Smooth muscle cell (in vitro differentiated cells): ENCODE data around the gene ZNF74. TPM values are rescaled to one million over a fixed set of nuclear protein-coding genes. Genes with fewer than 3 reads are reported as not detected.
"Not testable (repeated sequence)": the region's sequence is repeated elsewhere in the genome, so short reads cannot be mapped to it uniquely, and the experiment has no call there.

Source experiments
- DNase-seq: peaks from one replicate; lab custom pipeline; 2025; ENCODE audit not compliant: unreplicated experiment; lab: John Stamatoyannopoulos, UW
- H2AFZ ChIP-seq: fragments of 200-600 bp; sonication (generic); 2 replicates; pipeline ENCODE4 v1.6.0; 2016; ENCODE audit warnings: antibody characterized with exemption, low read depth, mild to moderate bottlenecking
- H3F3A ChIP-seq: fragments of 200-600 bp; sonication (generic); 2 replicates; pipeline ENCODE4 v1.6.0; 2017; ENCODE audit warnings: antibody characterized with exemption, low read depth
- H3K27ac ChIP-seq: fragments of 200-600 bp; sonication (generic); 2 replicates; pipeline ENCODE4 v1.5.1; 2016; ENCODE audit warnings: low read depth, mild to moderate bottlenecking
- H3K27me3 ChIP-seq: fragments of 200-600 bp; sonication (generic); 2 replicates; pipeline ENCODE4 v1.6.1; 2016; ENCODE audit warnings: low read depth, mild to moderate bottlenecking
- H3K36me3 ChIP-seq: fragments of 200-600 bp; sonication (generic); 2 replicates; pipeline ENCODE4 v1.5.1; 2016; ENCODE audit warnings: low read depth
- H3K4me1 ChIP-seq: fragments of 200-600 bp; sonication (generic); 2 replicates; pipeline ENCODE4 v1.5.1; 2016; ENCODE audit warnings: low read depth
- H3K4me2 ChIP-seq: fragments of 200-600 bp; sonication (generic); 2 replicates; pipeline ENCODE4 v1.6.0; 2016; ENCODE audit warnings: mild to moderate bottlenecking
- H3K4me3 ChIP-seq: fragments of 200-600 bp; sonication (generic); 2 replicates; pipeline ENCODE4 v1.5.1; 2016; ENCODE audit warnings: mild to moderate bottlenecking
- H3K79me2 ChIP-seq: fragments of 200-600 bp; sonication (generic); 2 replicates; pipeline ENCODE4 v1.6.0; 2016; ENCODE audit warnings: low read depth, mild to moderate bottlenecking
- H3K9ac ChIP-seq: fragments of 200-600 bp; sonication (generic); 2 replicates; pipeline ENCODE4 v1.6.0; 2016; ENCODE audit warnings: low read depth
- H3K9me3 ChIP-seq: fragments of 200-600 bp; sonication (generic); replicated peaks from 2 replicates; pipeline ENCODE4 v1.5.1; 2016; ENCODE audit warnings: low read depth
- H4K20me1 ChIP-seq: fragments of 200-600 bp; sonication (generic); 2 replicates; pipeline ENCODE4 v1.6.0; 2016; ENCODE audit warnings: low read depth
- WGBS: methylation state at CpG from one replicate; pipeline ENCODE4 v1.1.7; 2016; ENCODE audit warnings: low lambda C conversion rate; 5-methylcytosine and 5-hydroxymethylcytosine counted together
- polyA plus RNA-seq: library from polyadenylated mRNA; unstranded; fragments of >200 nt; fragmentation: Nextera tagmentation; extraction: Ambion mirVana; gene quantifications from 2 replicates; pipeline ENCODE4 v1.2.1, GENCODE V29; 2016
- total RNA-seq: library from RNA; depleted of rRNA; stranded (reverse); fragments of >200 nt; gene quantifications from 2 replicates; pipeline ENCODE4 v1.2.3, GENCODE V29; 2014
- TF ChIP-seq, protein P1 (sequence below): fragments of 200-600 bp; sonication (generic); IDR thresholded peaks from 2 replicates; pipeline ENCODE4 v1.5.1; 2017; ENCODE audit warnings: borderline replicate concordance, mild to moderate bottlenecking, antibody characterized with exemption; ENCODE audit not compliant: insufficient read depth, poor library complexity, severe bottlenecking

The ZNF74 gene
- total and polyA plus RNA-seq, 2 experiments from 2014 or later: 11.8 to 14.3 TPM

DNA sequence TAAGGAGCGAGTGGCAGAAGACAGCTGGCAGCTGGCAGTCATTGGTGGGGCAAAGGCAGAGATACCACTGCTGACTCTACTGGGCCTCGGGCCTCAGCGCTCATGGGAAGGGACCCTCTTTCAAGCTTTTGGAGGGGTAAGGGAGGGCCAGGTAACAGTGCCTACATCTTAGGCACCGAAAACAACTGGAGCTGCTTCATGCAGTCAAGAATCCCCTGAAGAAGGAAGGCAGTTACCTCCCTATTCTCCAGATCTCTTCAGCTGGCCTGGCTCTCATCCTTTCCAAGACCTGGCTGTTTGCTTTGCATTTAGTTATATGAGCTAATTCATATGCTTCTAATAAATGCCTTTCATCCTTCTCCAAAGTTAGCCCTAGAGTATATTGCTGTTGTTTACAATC lies 15.8 kb upstream of the ZNF74 start:
- Histone ChIP-seq H3K27me3 (no peaks in the 10 kb centered on the region), H3K79me2 (no peaks in the 10 kb centered on the region), H3K4me3 (no peak overlapping the region), H3K9ac (no peak overlapping the region), H3F3A (no peaks in the 10 kb centered on the region), H3K4me2 (no peak overlapping the region), H3K27ac (no peak overlapping the region), H2AFZ (no peak overlapping the region), H3K4me1 (no peaks in the 10 kb centered on the region), H3K9me3 (no peaks in the 10 kb centered on the region), H4K20me1 (no peaks in the 10 kb centered on the region), H3K36me3 (no peaks in the 10 kb centered on the region)
- 99% methylated on average over 4 of the region's 4 CpGs for WGBS
- TF ChIP-seq, protein P1, sequence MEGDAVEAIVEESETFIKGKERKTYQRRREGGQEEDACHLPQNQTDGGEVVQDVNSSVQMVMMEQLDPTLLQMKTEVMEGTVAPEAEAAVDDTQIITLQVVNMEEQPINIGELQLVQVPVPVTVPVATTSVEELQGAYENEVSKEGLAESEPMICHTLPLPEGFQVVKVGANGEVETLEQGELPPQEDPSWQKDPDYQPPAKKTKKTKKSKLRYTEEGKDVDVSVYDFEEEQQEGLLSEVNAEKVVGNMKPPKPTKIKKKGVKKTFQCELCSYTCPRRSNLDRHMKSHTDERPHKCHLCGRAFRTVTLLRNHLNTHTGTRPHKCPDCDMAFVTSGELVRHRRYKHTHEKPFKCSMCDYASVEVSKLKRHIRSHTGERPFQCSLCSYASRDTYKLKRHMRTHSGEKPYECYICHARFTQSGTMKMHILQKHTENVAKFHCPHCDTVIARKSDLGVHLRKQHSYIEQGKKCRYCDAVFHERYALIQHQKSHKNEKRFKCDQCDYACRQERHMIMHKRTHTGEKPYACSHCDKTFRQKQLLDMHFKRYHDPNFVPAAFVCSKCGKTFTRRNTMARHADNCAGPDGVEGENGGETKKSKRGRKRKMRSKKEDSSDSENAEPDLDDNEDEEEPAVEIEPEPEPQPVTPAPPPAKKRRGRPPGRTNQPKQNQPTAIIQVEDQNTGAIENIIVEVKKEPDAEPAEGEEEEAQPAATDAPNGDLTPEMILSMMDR: no peak
- no peak for DNase-seq

DNA sequence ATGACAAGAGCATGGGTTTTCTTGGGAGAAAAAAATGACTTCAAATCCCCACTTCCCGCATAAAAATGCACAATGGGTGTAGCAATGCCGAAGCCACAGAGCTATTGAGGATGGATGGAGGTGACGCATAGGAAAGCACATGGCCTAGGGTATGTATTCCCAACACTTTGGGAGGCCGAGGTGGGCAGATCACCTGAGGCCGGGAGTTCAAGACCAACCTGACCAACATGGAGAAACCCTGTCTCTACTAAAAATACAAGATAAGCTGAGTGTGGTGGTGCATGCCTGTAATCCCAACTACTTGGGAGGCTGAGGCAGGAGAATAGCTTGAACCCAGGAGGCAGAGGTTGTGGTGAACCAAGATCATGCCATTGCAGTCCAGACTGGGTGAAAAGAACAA lies 15.3 kb upstream of the ZNF74 start:
- H3F3A ChIP-seq, H3K27ac ChIP-seq, H2AFZ ChIP-seq, H4K20me1 ChIP-seq, H3K9ac ChIP-seq, H3K36me3 ChIP-seq, H3K79me2 ChIP-seq, H3K4me1 ChIP-seq, H3K4me2 ChIP-seq, H3K4me3 ChIP-seq, DNase-seq, H3K27me3 ChIP-seq, H3K9me3 ChIP-seq: not testable (repeated sequence)
- WGBS: 94% methylated on average over 5 of the region's 5 CpGs

DNA sequence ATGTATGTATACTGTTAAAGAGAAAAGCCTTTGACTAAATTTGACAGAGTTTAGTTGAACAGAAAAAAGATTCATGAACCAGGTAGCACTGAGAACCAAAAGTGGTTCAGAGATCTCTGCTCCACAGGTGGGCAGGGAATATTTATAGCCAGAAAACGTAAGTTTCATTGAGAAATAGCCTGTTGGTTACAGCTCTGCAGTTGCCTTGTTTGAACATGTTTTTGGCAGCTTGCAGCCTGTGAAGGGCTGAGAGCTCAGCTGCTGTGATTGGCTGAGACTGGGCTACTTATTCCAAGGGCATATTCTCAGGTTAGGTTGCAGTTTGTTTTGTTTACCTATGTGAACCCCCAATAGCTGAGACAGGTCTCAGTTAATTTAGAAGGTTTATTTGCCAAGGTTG lies 13.5 kb upstream of the ZNF74 start:
- no peaks in the 10 kb centered on the region for H3K9me3 ChIP-seq
- no peak overlapping the region for H3K4me2 ChIP-seq
- no peaks in the 10 kb centered on the region for H3K36me3 ChIP-seq
- TF ChIP-seq, protein P1: no peak
- no peak overlapping the region for H3K9ac ChIP-seq
- no peaks in the 10 kb centered on the region for H3K27me3 ChIP-seq
- H3F3A ChIP-seq: no peaks in the 10 kb centered on the region
- no peak for DNase-seq
- H2AFZ ChIP-seq: no peak overlapping the region
- 35% methylated on average over 1 of the region's 1 CpG for WGBS
- H3K79me2 ChIP-seq: no peaks in the 10 kb centered on the region
- no peaks in the 10 kb centered on the region for H3K4me1 ChIP-seq
- no peaks in the 10 kb centered on the region for H4K20me1 ChIP-seq
- no peak overlapping the region for H3K4me3 ChIP-seq
- no peak overlapping the region for H3K27ac ChIP-seq

DNA sequence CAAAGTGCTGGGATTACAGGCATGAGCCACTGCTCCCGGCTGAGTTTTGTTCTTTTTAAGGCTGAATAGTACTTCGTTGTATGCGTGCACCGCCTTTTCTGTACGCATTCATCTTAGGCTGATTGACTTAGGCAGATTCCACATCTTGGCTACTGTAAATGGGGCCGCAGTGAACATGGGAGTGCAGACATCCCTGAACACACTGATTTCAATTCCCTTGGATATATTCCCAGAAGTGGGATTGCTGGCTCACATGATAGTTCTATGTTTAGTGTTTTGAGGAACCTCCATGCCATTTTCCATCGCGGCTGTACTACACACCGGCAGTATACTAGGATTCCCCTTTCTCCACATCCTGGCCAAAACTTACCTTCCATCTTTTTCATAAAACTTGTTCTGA lies 10.4 kb upstream of the ZNF74 start:
- no peak for DNase-seq
- Histone ChIP-seq H2AFZ (no peak overlapping the region), H3K4me1 (no peaks in the 10 kb centered on the region), H3F3A (no peaks in the 10 kb centered on the region), H3K27ac (no peak overlapping the region), H3K4me3 (no peak overlapping the region), H3K9ac (no peak overlapping the region), H3K27me3 (no peaks in the 10 kb centered on the region), H3K9me3 (no peaks in the 10 kb centered on the region), H3K79me2 (no peaks in the 10 kb centered on the region), H3K36me3 (no peaks in the 10 kb centered on the region), H3K4me2 (no peak overlapping the region), H4K20me1 (no peaks in the 10 kb centered on the region)
- TF ChIP-seq, protein P1: no peak
- WGBS: 97% methylated on average over 9 of the region's 9 CpGs
